Lower leg skin (tissue), 3 donors: ENCODE measurements around the gene UQCC2.

Source experiments
- CTCF ChIP-seq, 3 donors: fragments of 450-650 bp; IDR thresholded peaks; one replicate each; pipeline ENCODE4 v1.5.1; 2016; ENCODE audit warnings: antibody characterized with exemption in 3 of 3, mild to moderate bottlenecking in 3 of 3, moderate library complexity in 2 of 3
- POLR2A ChIP-seq, 2 donors: fragments of 450-650 bp; IDR thresholded peaks; one replicate each; pipeline ENCODE4 v1.6.1; 2016 to 2017; ENCODE audit warnings: antibody characterized with exemption in 2 of 2, mild to moderate bottlenecking in 1 of 2, moderate library complexity in 1 of 2

GRCh38 chr6:33656844-33657243 lies 54.7 kb downstream of the UQCC2 start:
- TF ChIP-seq CTCF (IDR thresholded peaks at IDR 0.05) (no peak), POLR2A (IDR thresholded peaks at IDR 0.05) (no peak)
